HEK293T (cell line): ENCODE data around the gene FRZB.

Experiments used
- SP1 ChIP-seq: fragments of 450-650 bp; IDR thresholded peaks from 2 replicates; pipeline ENCODE4 v1.6.1; 2017
- SUZ12 ChIP-seq: fragments of 450-650 bp; IDR thresholded peaks from 2 replicates; pipeline ENCODE4 v1.6.1; 2016; ENCODE audit warnings: mild to moderate bottlenecking
- TARDBP ChIP-seq: fragments of 450-650 bp; IDR thresholded peaks from 2 replicates; pipeline ENCODE4 v1.6.1; 2016
- ZNF384 ChIP-seq: fragments of 450-650 bp; IDR thresholded peaks from 2 replicates; pipeline ENCODE4 v1.6.1; 2016

GRCh38 chr2:182819412-182819811, 47.0 kb downstream of the FRZB start:
- TF ChIP-seq ZNF384, result no peak
- no peak for TF ChIP-seq SUZ12
- no peak for TF ChIP-seq TARDBP
- no peak for TF ChIP-seq SP1
